Endothelial cell of umbilical vein (primary cell): ENCODE data around the gene OGDH. TPM values are rescaled to one million over a fixed set of nuclear protein-coding genes. Genes with fewer than 3 reads are reported as not detected.

ENCODE experiments used
- BruUV-seq: library from RNA; stranded (reverse); fragments of 400-500 nt; replicated peaks from 2 replicates; lab custom pipeline; 2021; lab: Mats Ljungman, UMichigan
- CTCF ChIA-PET: fragments of 300-600, 350-600 bp; sonication (Branson Sonifier 250); formaldehyde crosslinking; loops from one replicate; lab custom pipeline; 2021; ENCODE audit warnings: antibody characterized with exemption, inconsistent platforms; lab: Charles Lee
- POLR2A ChIA-PET: fragments of 300-600, 350-600 bp; sonication (Branson Sonifier 250); formaldehyde crosslinking; loops from one replicate; lab custom pipeline; 2021; ENCODE audit warnings: antibody characterized with exemption, inconsistent platforms; lab: Charles Lee
- DNase-seq: peaks from one replicate; pipeline ENCODE4 v3.0.0-alpha.2; 2011; ENCODE audit warnings: low read depth, low spot score
- FAIRE-seq: peaks from 2 replicates; lab custom pipeline; 2011; peaks lifted over from hg19 to GRCh38; lab: Jason Lieb, UNC
- H2AFZ ChIP-seq: 2 replicates; pipeline ENCODE4 v1.6.0; 2012; ENCODE audit warnings: low read depth, low read length, control low read depth, inconsistent platforms
- H3K27ac ChIP-seq: 2 replicates; pipeline ENCODE4 v1.5.1; 2011; ENCODE audit warnings: low read depth, mild to moderate bottlenecking, control low read depth, low read length, moderate library complexity; ENCODE audit not compliant: insufficient read depth
- H3K27me3 ChIP-seq, 2 experiments: 2 replicates each; pipeline versions ENCODE4 v1.6.0 to v1.6.1; 2011; ENCODE audit warnings: low read length in 2 of 2, mixed read lengths in 1 of 2; ENCODE audit not compliant: control insufficient read depth in 2 of 2, insufficient read depth in 2 of 2
- H3K36me3 ChIP-seq, 2 experiments: 2 replicates in 1 of 2; 3 replicates in 1 of 2; pipeline ENCODE4 v1.5.1; 2011; ENCODE audit warnings: low read length in 2 of 2, mild to moderate bottlenecking in 1 of 2, moderate library complexity in 1 of 2; ENCODE audit not compliant: control insufficient read depth in 2 of 2, insufficient read depth in 2 of 2; ENCODE audit errors: extremely low read depth in 1 of 2
- H3K4me1 ChIP-seq: 3 replicates; pipeline ENCODE4 v1.5.1; 2011; ENCODE audit warnings: mild to moderate bottlenecking, low read length; ENCODE audit not compliant: control insufficient read depth, insufficient read depth; ENCODE audit errors: extremely low read depth
- H3K4me2 ChIP-seq: 2 replicates; pipeline ENCODE4 v1.6.1; 2011; ENCODE audit warnings: low read length, control low read depth, mixed read lengths; ENCODE audit not compliant: insufficient read depth
- H3K4me3 ChIP-seq, 3 experiments: fragments of 200-600 bp in 1 of 3; sonication (generic), shearing (Covaris generic) in 1 of 3; replicated peaks in 1 of 3; 2 replicates each; pipeline ENCODE4 v1.5.1; 2011 to 2016; ENCODE audit warnings: control low read depth in 3 of 3, low read length in 3 of 3, mild to moderate bottlenecking in 2 of 3, inconsistent platforms in 1 of 3, low read depth in 1 of 3, moderate library complexity in 1 of 3; ENCODE audit not compliant: insufficient read depth in 1 of 3
- H3K79me2 ChIP-seq: 2 replicates; pipeline ENCODE4 v1.6.0; 2012; ENCODE audit warnings: low read length, inconsistent platforms; ENCODE audit not compliant: control insufficient read depth, insufficient read depth
- H3K9ac ChIP-seq: replicated peaks from 2 replicates; pipeline ENCODE3; 2011; ENCODE audit warnings: low read length, control low read depth; ENCODE audit not compliant: insufficient read depth; ENCODE audit errors: extremely low read depth
- H3K9me1 ChIP-seq: replicated peaks from 3 replicates; pipeline ENCODE4 v1.6.0; 2011; ENCODE audit warnings: mild to moderate bottlenecking, low read length; ENCODE audit not compliant: control insufficient read depth, insufficient read depth; ENCODE audit errors: extremely low read depth
- H3K9me3 ChIP-seq: replicated peaks from 2 replicates; pipeline ENCODE4 v1.5.1; 2012; ENCODE audit warnings: low read length, inconsistent platforms; ENCODE audit not compliant: control insufficient read depth, insufficient read depth
- H4K20me1 ChIP-seq: replicated peaks from 2 replicates; pipeline ENCODE3; 2011; ENCODE audit warnings: mild to moderate bottlenecking, low read length; ENCODE audit not compliant: control insufficient read depth, insufficient read depth; ENCODE audit errors: extremely low read depth
- CTCF ChIP-seq, 2 donors: IDR thresholded peaks; 1 replicate in 1 of 2; 2 replicates in 1 of 2; pipeline ENCODE4 v1.5.1; 2011; ENCODE audit warnings: low read length in 2 of 2, mild to moderate bottlenecking in 2 of 2, moderate library complexity in 2 of 2, control low read depth in 1 of 2, inconsistent platforms in 1 of 2, low read depth in 1 of 2; ENCODE audit not compliant: insufficient read depth in 1 of 2; ENCODE audit errors: extremely low read depth in 1 of 2
- EZH2 ChIP-seq: IDR thresholded peaks from 2 replicates; pipeline ENCODE4 v1.6.1; 2012; ENCODE audit warnings: borderline replicate concordance, low read depth, mild to moderate bottlenecking, moderate library complexity, low read length, inconsistent platforms; ENCODE audit not compliant: severe bottlenecking
- FOS ChIP-seq: IDR thresholded peaks from 2 replicates; pipeline ENCODE4 v1.6.1; 2011; ENCODE audit warnings: mild to moderate bottlenecking, low read length, moderate library complexity, borderline replicate concordance; ENCODE audit not compliant: insufficient read depth
- GATA2 ChIP-seq: IDR thresholded peaks from 2 replicates; pipeline ENCODE4 v1.7.0; 2011; ENCODE audit warnings: low read depth, mild to moderate bottlenecking, moderate library complexity, mixed read lengths, low read length; ENCODE audit not compliant: insufficient read length, insufficient read depth
- JUN ChIP-seq: IDR thresholded peaks from 2 replicates; pipeline ENCODE4 v1.6.1; 2011; ENCODE audit warnings: borderline replicate concordance, low read depth; ENCODE audit not compliant: insufficient read length, insufficient read depth
- MAX ChIP-seq: IDR thresholded peaks from 2 replicates; pipeline ENCODE4 v1.6.1; 2011; ENCODE audit not compliant: insufficient read depth, insufficient read length
- MYC ChIP-seq: IDR thresholded peaks from one replicate; pipeline ENCODE4 v1.6.1; 2011; ENCODE audit warnings: mild to moderate bottlenecking, low read depth, low read length
- POLR2A ChIP-seq: IDR thresholded peaks from 2 replicates; pipeline ENCODE4 v1.6.1; 2012; ENCODE audit warnings: low read depth, mild to moderate bottlenecking, control low read depth, low read length
- POLR2AphosphoS5 ChIP-seq: IDR thresholded peaks from 2 replicates; pipeline ENCODE4 v1.6.1; 2012; ENCODE audit warnings: low read depth, mild to moderate bottlenecking, control low read depth, low read length, moderate library complexity; ENCODE audit not compliant: insufficient read depth
- dilution Hi-C: fragments of 300-500 bp; cut with MboI; formaldehyde crosslinking; loops from one replicate; pipeline ENCODE4 v1.15.0; 2019; ENCODE audit warnings: low sequenced_read_pairs; ENCODE audit not compliant: extremely low pct_ligation_motif_present
- intact Hi-C: fragments of 100-400 bp; cut with micrococcal nuclease; formaldehyde crosslinking; loops from one replicate; pipeline ENCODE4 v1.10.0; 2022
- polyA plus RNA-seq, 4 experiments: library from polyadenylated mRNA; depleted of rRNA in 3 of 4; stranded (reverse) in 3 of 4; unstranded in 1 of 4; fragments of >200 nt; gene quantifications; 2 replicates each; pipeline versions ENCODE4 v1.2.1 to v1.2.3, GENCODE V29; 2011 to 2012; ENCODE audit warnings: missing spikeins in 1 of 4
- total RNA-seq: library from RNA; stranded (reverse); gene quantifications from 2 replicates; pipeline ENCODE4 v1.2.3, GENCODE V29; 2021

The OGDH gene
- total and polyA plus RNA-seq, 2 donors (not counting 3 experiments of a cell fraction or from before 2014, with no cell fraction given): 88.9 to 92.9 TPM

- no peak for DNase-seq
- BruUV-seq: no TSS peak
- POLR2A ChIA-PET: no interaction called here
- intact Hi-C loops (no loop called here), dilution Hi-C loops (no loop called here)
- Histone ChIP-seq H3K27ac (no peak overlapping the region), H3K4me3 (no peak overlapping the region), H3K27me3 (no peaks in the 10 kb centered on the region), H2AFZ (no peak overlapping the region), H3K36me3 (peaks cover 0 to 7% of the 10 kb centered on the region in 2 experiments), H3K4me1 (no peaks in the 10 kb centered on the region), H3K79me2 (no peaks in the 10 kb centered on the region), H4K20me1 (no peaks in the 10 kb centered on the region), H3K9ac (no peak overlapping the region), H3K9me1 (no peaks in the 10 kb centered on the region), H3K4me2 (no peak overlapping the region), H3K9me3 (no peaks in the 10 kb centered on the region)
- FAIRE-seq: no peak
- no peak for TF ChIP-seq POLR2AphosphoS5
- no peak for TF ChIP-seq EZH2
- no peak for TF ChIP-seq JUN
- TF ChIP-seq FOS: no peak
- no peak for TF ChIP-seq MAX
- no peak for TF ChIP-seq MYC
- no peak for TF ChIP-seq CTCF (IDR thresholded peaks at IDR 0.05; ENCODE audit: extremely low read depth in 1 of 2, insufficient read depth in 1 of 2, low read depth in 1 of 2, low read length in 2 of 2)
- TF ChIP-seq POLR2A: no peak
- no peak for TF ChIP-seq GATA2
- CTCF ChIA-PET: no interaction called here
Measured at GRCh38 chr7:44689427-44689826, 83.0 kb downstream of the OGDH start.
